IMR-90 (cell line): ENCODE measurements around the gene GRIA3. TPM values are rescaled to one million over a fixed set of nuclear protein-coding genes. Genes with fewer than 3 reads are reported as not detected.

Source experiments
- ATAC-seq: fragments of 200-7000 bp; cut with Tn5 transposase; 2 replicates; pipeline ENCODE4 v1.9.1; 2020; ENCODE audit warnings: low read depth, mild to moderate bottlenecking, moderate library complexity
- BruUV-seq: library from RNA; stranded (reverse); fragments of 400-500 nt; replicated peaks from 2 replicates; lab custom pipeline; 2021; lab: Mats Ljungman, UMichigan
- CTCF ChIA-PET: fragments of 300-600 bp; formaldehyde crosslinking; extraction: SDS; loops from one replicate; lab custom pipeline; 2021; ENCODE audit warnings: antibody characterized with exemption; lab: Yijun Ruan, JAX
- POLR2A ChIA-PET: fragments of 300-600 bp; sonication (Branson Sonifier 250); formaldehyde crosslinking; loops from one replicate; lab custom pipeline; 2022; ENCODE audit warnings: antibody characterized with exemption; ENCODE audit not compliant: unreplicated experiment; lab: Charles Lee
- DNase-seq: peaks from one replicate; pipeline ENCODE4 v3.0.0; 2013
- H2AFZ ChIP-seq: replicated peaks from 2 replicates; pipeline ENCODE3; 2013; ENCODE audit warnings: low read length, mild to moderate bottlenecking; ENCODE audit not compliant: poor library complexity
- H2AK5ac ChIP-seq: 2 replicates; pipeline ENCODE4 v1.6.1; 2013; ENCODE audit warnings: low read depth, low read length, inconsistent platforms
- H2AK9ac ChIP-seq: replicated peaks from 2 replicates; pipeline ENCODE3; 2013; ENCODE audit warnings: mild to moderate bottlenecking, low read depth, low read length, moderate library complexity; ENCODE audit not compliant: poor library complexity
- H2BK120ac ChIP-seq: 2 replicates; pipeline ENCODE4 v1.6.1; 2013; ENCODE audit warnings: low read depth, low read length, inconsistent platforms
- H2BK15ac ChIP-seq: 3 replicates; pipeline ENCODE4 v1.6.1; 2013; ENCODE audit warnings: low read depth, low read length, inconsistent platforms
- H2BK20ac ChIP-seq: 2 replicates; pipeline ENCODE4 v1.6.1; 2013; ENCODE audit warnings: low read depth, mild to moderate bottlenecking, inconsistent platforms, low read length, moderate library complexity
- H2BK5ac ChIP-seq: 2 replicates; pipeline ENCODE4 v1.6.1; 2013; ENCODE audit warnings: mild to moderate bottlenecking, low read depth, low read length, inconsistent platforms; ENCODE audit not compliant: poor library complexity, severe bottlenecking
- H3K14ac ChIP-seq: replicated peaks from 2 replicates; pipeline ENCODE4 v1.6.1; 2013; ENCODE audit warnings: low read depth, low read length, inconsistent platforms
- H3K18ac ChIP-seq: 2 replicates; pipeline ENCODE4 v1.6.1; 2013; ENCODE audit warnings: low read depth, low read length, control low read depth
- H3K23ac ChIP-seq: 2 replicates; pipeline ENCODE4 v1.6.1; 2013; ENCODE audit warnings: low read depth, low read length, inconsistent platforms
- H3K27ac ChIP-seq: 2 replicates; pipeline ENCODE4 v1.5.1; 2013; ENCODE audit warnings: mild to moderate bottlenecking, control low read depth, low read length; ENCODE audit not compliant: insufficient read depth
- H3K27me3 ChIP-seq: 2 replicates; pipeline ENCODE4 v1.6.1; 2013; ENCODE audit warnings: low read length; ENCODE audit not compliant: control insufficient read depth, insufficient read depth
- H3K36me3 ChIP-seq: 2 replicates; pipeline ENCODE4 v1.6.1; 2013; ENCODE audit warnings: low read length, mixed read lengths; ENCODE audit not compliant: control insufficient read depth, insufficient read depth
- H3K4ac ChIP-seq: 2 replicates; pipeline ENCODE4 v1.6.1; 2013; ENCODE audit warnings: low read depth, low read length, inconsistent platforms
- H3K4me1 ChIP-seq: 2 replicates; pipeline ENCODE4 v1.6.1; 2013; ENCODE audit warnings: low read length, mixed read lengths; ENCODE audit not compliant: control insufficient read depth, insufficient read depth
- H3K4me2 ChIP-seq: 2 replicates; pipeline ENCODE4 v1.6.1; 2013; ENCODE audit warnings: low read depth, mild to moderate bottlenecking, control low read depth, low read length, moderate library complexity
- H3K4me3 ChIP-seq: 2 replicates; pipeline ENCODE4 v1.5.1; 2013; ENCODE audit warnings: low read depth, mild to moderate bottlenecking, control low read depth, low read length, moderate library complexity; ENCODE audit not compliant: insufficient read depth
- H3K56ac ChIP-seq: 2 replicates; pipeline ENCODE4 v1.6.1; 2013; ENCODE audit warnings: low read length, inconsistent platforms; ENCODE audit not compliant: insufficient read depth; ENCODE audit errors: extremely low read depth
- H3K79me1 ChIP-seq, 2 experiments: 2 replicates each; pipeline ENCODE4 v1.6.1; 2013; ENCODE audit warnings: low read length in 2 of 2, inconsistent platforms in 1 of 2, low read depth in 1 of 2
- H3K9ac ChIP-seq: 2 replicates; pipeline ENCODE4 v1.6.1; 2013; ENCODE audit warnings: low read depth, low read length, control low read depth
- H3K9me1 ChIP-seq: 2 replicates; pipeline ENCODE4 v1.6.1; 2013; ENCODE audit warnings: low read length, inconsistent platforms; ENCODE audit not compliant: insufficient read depth
- H3K9me3 ChIP-seq: 2 replicates; pipeline ENCODE4 v1.6.1; 2013; ENCODE audit warnings: low read length; ENCODE audit not compliant: control insufficient read depth, insufficient read depth
- H4K20me1 ChIP-seq: 2 replicates; pipeline ENCODE4 v1.6.1; 2013; ENCODE audit warnings: low read length, inconsistent platforms; ENCODE audit not compliant: insufficient read depth
- H4K5ac ChIP-seq: 2 replicates; pipeline ENCODE4 v1.6.1; 2013; ENCODE audit warnings: mild to moderate bottlenecking, low read depth, low read length, control low read depth
- H4K8ac ChIP-seq, 2 experiments: 2 replicates each; pipeline ENCODE4 v1.6.1; 2013; ENCODE audit warnings: low read depth in 2 of 2, low read length in 2 of 2, control low read depth in 1 of 2, inconsistent platforms in 1 of 2
- H4K91ac ChIP-seq: 2 replicates; pipeline ENCODE4 v1.6.1; 2013; ENCODE audit warnings: low read depth, low read length, inconsistent platforms; ENCODE audit not compliant: insufficient read depth
- POLR2A ChIP-seq: IDR thresholded peaks from 2 replicates; pipeline ENCODE4 v1.6.1; 2012; ENCODE audit warnings: mild to moderate bottlenecking, low read depth, low read length
- dilution Hi-C: fragments of 300-500 bp; cut with HindIII; formaldehyde crosslinking; loops from one replicate; pipeline ENCODE4 v1.14.3; 2018; ENCODE audit warnings: low sequenced_read_pairs; ENCODE audit not compliant: unreplicated experiment
- in situ Hi-C: fragments of 300-500 bp; cut with MboI; formaldehyde crosslinking; loops from 3 replicates; pipeline ENCODE4 v1.14.3; 2019; ENCODE audit warnings: low sequenced_read_pairs, inconsistent platforms, mixed read lengths
- intact Hi-C: fragments of 100-400 bp; cut with micrococcal nuclease; formaldehyde crosslinking; loops from 2 replicates; pipeline ENCODE4 v1.10.0; 2022
- polyA plus RNA-seq, 3 experiments: library from polyadenylated mRNA; depleted of rRNA; stranded (reverse); fragments of >200 nt; gene quantifications; 2 replicates each; pipeline ENCODE4 v1.2.3, GENCODE V29; 2012; ENCODE audit warnings: low replicate concordance in 1 of 3
- total RNA-seq: library from RNA; depleted of rRNA; stranded (reverse); fragments of >200 nt; gene quantifications from 2 replicates; pipeline ENCODE4 v1.2.3, GENCODE V29; 2012
- TF ChIP-seq, protein P1 (sequence below): fragments of 150-350 bp; IDR thresholded peaks from 2 replicates; pipeline ENCODE4 v1.6.1; 2017; ENCODE audit warnings: mild to moderate bottlenecking, antibody characterized with exemption, low read length, low read depth

The GRIA3 gene
- total and polyA plus RNA-seq, 2 of the 4 experiments (the other 2 are of a cell fraction): not detected

DNA sequence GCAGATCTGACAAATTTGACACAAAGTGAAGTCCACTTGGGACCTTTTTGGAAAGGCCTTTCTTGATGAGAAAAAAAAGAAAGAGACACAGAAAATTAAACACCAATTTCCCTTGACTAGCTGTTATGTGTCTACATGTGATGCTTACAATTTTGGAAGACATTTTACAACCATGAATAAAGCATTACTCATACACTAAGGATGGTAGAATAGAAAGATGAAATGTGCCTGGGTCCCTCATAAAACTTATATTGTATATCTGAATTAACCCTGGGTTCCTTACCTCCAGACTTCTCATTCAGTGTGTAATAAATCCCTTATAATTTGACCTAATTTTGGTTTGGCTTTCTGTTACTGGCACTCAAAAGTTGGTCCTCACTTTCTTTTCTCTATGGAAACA lies 16.5 kb upstream of the GRIA3 start:
- Histone ChIP-seq H4K5ac (no peak overlapping the region), H3K23ac (no peak overlapping the region), H3K27ac (no peak overlapping the region), H2AK9ac (no peak overlapping the region), H3K4me1 (no peaks in the 10 kb centered on the region), H2BK5ac (no peak overlapping the region), H3K79me1 (no peaks in the 10 kb centered on the region), H3K18ac (no peak overlapping the region), H3K9me3 (no peaks in the 10 kb centered on the region), H3K36me3 (no peaks in the 10 kb centered on the region), H3K56ac (no peak overlapping the region), H3K4me2 (no peak overlapping the region), H2BK20ac (no peak overlapping the region), H2BK15ac (no peak overlapping the region), H3K9ac (no peak overlapping the region), H4K91ac (no peak overlapping the region), H3K27me3 (no peaks in the 10 kb centered on the region), H3K9me1 (no peaks in the 10 kb centered on the region), H2AK5ac (no peak overlapping the region), H3K4ac (no peak overlapping the region), H2BK120ac (no peak overlapping the region), H4K20me1 (no peaks in the 10 kb centered on the region), H4K8ac (no peak overlapping the region), H3K4me3 (no peak overlapping the region), H3K14ac (no peak overlapping the region), H2AFZ (no peak overlapping the region)
- no peak for ATAC-seq
- TF ChIP-seq POLR2A: no peak
- TF ChIP-seq, protein P1, sequence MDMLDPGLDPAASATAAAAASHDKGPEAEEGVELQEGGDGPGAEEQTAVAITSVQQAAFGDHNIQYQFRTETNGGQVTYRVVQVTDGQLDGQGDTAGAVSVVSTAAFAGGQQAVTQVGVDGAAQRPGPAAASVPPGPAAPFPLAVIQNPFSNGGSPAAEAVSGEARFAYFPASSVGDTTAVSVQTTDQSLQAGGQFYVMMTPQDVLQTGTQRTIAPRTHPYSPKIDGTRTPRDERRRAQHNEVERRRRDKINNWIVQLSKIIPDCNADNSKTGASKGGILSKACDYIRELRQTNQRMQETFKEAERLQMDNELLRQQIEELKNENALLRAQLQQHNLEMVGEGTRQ: no peak
- in situ Hi-C loops: no loop called here
- intact Hi-C loops: no loop called here
- BruUV-seq: no TSS peak
- dilution Hi-C loops: no loop called here
- ChIA-PET POLR2A (no interaction called here), CTCF (no interaction called here)
- DNase-seq: no peak
